OCI-LY1 (cell line): ENCODE results near the gene RASAL2.

Experiments used
- CTCF ChIP-seq: fragments of 200-600 bp; sonication (generic), shearing (Covaris generic); IDR thresholded peaks from 2 replicates; pipeline ENCODE4 v1.5.1; 2017; ENCODE audit warnings: mild to moderate bottlenecking, antibody characterized with exemption, low read length, moderate library complexity, mixed read lengths
- EZH2 ChIP-seq: fragments of 200-600 bp; sonication (generic), shearing (Covaris generic); IDR thresholded peaks from 2 replicates; pipeline ENCODE4 v1.8.0; 2017; ENCODE audit warnings: borderline replicate concordance, mixed run types, mild to moderate bottlenecking, antibody characterized with exemption, low read length, moderate library complexity, mixed read lengths

- TF ChIP-seq CTCF = no peak
- TF ChIP-seq EZH2 = no peak
Measured at GRCh38 chr1:178076607-178077006, 17.3 kb upstream of the RASAL2 start.
